GM21619 (cell line): Measurements from ENCODE around the gene DYSF.

Experiments used
- ATAC-seq: cut with Tn5 transposase; IDR thresholded peaks from one replicate; pipeline ENCODE4 v1.9.1; 2021; ENCODE audit not compliant: unreplicated experiment

Gene DYSF

DNA sequence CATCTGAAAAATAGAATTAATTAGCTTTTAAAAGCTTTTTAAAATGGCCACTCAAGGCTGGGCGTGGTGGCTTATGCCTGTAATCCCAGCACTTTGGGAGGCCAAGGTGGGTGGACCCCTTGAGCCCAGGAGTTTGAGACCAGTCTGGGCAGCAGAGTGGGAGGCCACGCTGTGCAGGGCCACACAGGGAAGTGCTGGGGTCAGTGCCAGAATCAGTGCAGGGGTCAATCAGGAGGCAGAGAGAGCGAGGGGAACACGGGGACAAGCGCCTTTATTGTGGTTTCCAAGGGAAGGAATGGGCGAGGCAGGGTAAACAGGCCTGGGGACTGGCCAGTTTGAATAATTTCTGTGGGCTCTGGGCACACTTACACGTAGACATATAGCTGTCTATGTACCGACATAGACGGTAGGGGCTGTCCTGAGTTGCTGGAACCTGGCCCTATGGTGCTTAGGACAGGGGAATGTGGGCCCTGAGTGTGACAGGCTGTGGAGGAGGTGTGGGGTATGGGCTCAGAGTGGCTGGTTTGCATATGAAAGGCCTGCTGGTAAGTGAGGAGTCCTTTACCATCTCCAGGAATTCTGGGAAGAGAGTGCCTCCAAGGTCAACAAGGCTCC is 42.9 kb downstream of the DYSF start:
- ATAC-seq: no peak

DNA sequence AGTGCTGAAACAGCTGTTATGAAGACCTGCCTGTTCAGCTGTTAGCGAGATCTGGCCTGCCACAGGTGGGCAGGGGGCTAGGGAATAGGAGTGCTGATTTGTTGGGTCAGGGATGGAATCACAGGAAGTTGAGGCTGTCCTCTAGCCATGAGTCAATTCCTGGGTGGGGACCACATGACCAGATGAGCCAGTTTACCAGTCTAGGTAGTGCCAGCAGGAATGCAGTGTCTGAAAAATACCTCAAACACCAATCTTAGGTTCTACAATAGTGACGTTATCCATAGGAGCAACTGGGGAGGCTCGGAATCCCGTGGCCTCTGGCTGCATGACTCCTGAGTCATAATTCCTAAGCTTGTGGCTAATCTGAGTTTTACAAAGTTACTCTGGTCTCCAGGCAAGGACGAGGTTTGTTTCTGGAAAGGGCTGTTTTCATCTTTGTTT is 44.9 kb downstream of the DYSF start:
- no peak for ATAC-seq

DNA sequence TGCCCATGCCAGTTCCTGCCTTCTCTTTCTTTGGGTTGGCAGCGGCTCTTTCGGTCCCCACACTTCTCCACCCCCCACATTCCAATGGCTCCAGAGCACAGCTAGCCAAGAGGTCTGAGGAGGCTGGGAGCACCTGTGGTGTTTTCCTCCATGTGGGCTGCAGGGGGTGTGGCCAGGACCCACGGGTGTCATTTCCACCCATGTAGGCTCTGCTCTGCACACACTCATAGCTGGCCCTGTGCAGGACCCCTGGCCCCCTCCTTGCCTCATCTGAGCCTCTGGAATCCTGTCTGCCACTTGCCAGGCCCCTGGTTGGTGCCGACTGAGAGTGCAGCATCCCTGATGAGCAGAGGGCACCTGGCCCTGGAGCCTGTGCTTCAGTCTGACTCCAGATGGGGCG is 46.3 kb downstream of the DYSF start:
- ATAC-seq: no peak

DNA sequence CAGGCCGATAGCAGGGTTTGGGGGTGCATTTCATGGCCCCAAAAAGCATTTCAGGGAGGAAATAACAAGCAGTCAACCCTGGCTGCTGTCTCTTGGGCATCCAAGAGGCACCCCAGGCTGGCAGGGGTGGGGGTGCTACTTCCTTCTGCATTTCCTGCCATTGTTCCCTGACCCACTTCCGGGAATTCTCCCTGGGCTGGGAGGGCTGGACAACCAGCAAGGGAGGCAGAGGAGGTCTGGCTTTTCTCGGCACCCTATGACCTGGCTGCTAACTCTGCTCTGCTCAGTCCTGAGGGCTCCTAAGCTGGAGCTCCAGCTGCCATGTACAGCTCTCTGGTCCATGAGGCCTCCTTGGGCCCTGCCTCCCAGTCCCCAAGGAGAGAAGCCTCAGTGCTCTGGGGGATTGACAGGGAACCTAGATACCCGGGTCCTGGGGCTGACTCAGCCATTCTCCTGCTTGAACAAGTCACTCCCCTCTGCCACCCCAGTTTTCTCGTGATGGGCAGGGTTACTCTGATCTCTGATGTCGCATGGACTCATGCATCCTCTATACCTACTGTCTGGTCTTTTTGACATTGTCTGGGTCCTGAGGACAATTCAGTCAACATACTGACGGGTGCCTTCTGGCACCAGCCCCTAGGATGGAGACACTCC is 47.2 kb downstream of the DYSF start:
- ATAC-seq: no peak

DNA sequence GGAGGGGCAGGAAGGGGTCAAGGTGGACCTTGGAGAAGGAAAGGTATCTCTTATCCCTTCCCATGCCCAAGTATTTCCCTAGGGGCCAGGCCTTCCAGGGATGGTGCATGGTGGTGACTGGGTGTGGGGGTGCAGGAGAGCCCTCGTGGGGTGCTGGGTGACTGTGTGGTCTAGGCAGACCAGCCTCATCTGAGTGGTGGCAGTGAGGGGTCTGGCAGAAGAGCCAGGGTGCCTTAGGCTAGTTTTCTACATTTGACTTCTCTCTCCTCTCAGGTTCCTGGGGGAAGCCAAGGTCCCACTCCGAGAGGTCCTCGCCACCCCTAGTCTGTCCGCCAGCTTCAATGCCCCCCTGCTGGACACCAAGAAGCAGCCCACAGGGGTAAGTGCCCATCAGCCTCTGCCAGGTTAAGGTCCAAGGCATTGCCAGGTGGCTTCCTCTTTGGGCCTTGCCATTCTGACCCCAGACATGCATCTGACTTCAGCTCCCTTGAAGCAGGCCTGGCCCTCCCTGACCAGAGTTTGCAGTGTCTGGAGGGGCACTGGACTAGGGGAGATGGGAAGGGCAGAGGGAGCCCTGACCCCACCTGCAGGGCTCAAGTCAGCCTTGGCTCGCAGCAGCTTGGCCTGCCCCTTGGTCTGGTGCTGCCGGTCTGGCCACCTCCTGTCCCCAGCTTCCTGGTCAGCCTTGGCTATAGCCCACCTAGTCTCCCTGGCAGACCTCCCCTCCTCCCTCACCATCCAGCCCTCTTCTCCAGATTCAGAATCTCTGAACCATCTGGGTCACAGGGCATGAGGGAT is 49.8 kb downstream of the DYSF start:
- ATAC-seq: no peak

DNA sequence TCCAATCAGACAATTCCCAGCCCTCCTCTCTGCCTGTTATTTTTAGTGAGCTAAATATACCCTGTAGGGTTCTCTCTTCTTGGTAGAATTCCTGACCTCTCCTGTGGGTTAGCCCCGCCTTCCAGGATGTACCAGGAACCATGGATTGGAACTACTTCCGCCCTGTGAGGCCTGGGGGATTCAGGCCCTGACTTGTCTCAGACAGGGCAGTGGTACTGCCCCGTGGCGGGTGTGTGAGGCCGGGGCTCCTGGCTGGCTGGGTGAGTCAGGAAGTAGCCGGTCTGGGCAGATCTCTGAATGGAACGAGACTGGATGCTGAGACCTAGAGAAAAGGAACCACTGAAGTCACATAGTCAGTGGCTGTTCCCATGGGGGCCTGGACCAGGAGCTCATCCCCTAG is 50.5 kb downstream of the DYSF start:
- no peak for ATAC-seq

DNA sequence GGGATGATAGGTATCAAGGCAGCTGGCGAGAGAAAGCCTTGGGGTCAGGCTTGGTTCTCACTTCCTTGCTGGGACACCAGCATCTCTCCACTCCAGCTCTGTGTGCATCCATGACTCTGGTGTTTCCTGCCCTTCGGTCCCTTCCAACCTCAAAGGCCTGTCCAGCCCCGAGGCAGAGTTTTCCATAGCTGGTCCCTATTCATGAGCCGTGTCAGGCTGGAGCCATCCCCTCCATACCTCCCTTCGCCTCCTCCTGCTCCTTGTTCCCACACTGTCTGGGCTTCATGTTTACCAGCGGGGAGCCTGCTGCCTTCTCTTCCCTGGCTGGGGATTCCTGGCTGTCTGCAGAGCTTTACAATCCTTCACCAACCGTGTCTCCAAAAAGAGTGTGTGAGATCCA is 51.2 kb downstream of the DYSF start:
- no peak for ATAC-seq

DNA sequence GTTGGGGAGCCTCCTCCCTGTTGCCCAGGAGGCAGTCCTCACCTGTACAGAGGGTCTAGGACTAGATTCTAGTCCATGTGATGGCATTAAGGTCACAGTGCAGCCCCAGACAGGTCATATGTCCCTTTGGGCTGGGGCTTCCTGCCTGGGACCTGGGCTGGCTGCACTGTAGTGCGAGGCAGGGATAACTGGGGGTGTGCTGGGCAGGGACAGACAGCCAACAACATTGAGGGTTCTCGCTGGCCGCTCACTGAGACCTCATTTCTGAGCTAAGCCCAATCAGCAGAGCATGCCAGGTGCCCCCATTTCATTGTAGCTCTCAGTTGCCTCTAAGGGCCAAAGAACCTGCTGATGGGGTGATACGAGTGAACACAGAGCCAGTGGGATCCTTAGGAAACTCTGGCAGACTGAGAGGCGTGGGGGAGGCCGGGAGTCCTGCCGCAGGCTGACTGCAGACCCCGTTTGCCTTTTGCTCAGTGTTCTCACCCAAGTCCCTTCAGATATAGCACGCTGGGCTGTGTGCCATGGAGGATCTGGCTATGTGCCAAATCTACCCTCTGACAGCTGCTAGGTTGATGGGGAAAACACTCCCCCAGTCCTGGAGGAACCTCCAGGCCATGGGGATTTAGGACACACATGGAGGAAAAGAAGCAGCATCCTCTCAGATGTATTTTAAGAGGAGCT is 51.9 kb downstream of the DYSF start:
- no peak for ATAC-seq

DNA sequence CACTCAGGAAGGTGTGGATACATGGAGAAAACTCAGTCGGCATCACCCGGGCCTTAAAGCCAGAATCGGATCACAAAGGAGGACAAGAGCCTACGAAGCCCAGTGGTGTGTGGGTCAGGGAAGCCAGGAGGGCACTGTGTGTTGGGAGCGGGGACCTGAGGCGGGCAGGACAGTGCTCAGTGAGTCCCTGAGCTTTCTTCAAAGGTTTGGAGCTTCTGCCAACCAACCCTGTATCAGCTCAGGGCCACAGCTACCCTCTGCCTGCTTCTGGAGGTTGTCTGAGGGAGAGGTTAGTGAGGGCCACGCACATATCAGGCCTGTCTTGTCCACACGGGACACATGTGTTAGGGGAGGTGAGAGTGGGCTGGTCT is 52.4 kb downstream of the DYSF start:
- no peak for ATAC-seq

DNA sequence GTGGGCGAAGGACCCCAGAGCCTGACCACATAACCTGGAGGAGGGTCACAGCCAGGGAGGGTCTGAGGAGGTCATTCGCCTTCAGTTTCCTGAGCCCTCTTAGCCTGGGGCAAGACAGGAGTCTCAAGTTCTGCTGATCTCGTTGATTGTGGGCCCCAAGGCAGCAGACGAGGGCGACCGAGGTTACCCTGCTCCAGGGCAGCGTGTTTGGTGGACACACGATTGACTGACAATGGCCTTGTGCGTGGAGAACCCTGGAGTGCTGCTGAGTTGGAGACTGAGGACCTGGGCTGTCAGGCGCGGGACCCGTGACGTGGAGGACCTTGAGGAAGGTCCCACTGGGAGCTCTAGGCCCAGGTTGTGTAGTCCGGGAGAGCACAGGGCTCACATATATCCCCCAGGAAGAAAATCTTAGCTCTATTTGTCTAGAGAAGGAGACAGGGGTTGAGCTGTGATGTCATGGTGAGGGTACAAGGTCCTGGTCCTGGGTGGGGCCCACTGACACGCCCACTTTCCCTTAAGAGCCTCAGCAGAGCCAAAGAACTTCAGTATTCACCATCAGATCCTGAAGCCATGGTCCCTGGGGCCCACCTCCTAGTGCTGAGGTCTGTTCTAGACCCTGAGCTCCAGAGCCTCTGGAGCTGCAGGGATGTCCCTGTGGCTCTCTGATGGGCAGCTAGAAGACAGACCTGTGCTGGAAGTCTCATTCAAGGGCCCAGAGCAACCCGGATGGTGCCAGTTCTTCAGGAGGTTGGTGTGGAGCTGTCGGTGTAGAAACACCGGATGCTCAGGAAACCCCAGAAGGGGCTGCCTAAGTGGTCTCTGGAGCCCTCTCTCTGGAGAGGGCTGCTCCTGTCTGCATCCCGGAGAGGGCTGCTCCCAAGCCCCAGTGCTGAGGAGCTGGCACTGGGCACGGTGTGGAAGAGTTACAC is 53.1 kb downstream of the DYSF start:
- ATAC-seq: no peak

DNA sequence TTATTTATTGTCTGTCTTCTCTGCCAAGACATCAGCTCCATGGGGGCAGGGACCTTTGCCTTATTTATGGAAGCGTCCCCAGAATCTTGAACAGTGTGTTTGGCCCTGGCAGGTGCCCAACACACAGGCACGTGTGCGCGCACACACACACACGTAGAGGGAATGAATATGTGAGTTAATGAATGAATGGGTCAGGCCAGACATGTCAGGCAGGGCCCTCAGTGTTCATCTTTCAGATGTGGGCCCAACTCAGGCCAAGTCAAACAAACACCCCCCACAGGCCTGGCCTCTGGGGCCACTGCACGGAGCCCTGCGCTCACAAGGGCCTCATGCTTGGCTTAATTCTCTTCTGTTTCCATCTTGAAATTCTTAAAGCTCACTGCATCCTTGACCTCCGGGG is 54.1 kb downstream of the DYSF start:
- no peak for ATAC-seq

DNA sequence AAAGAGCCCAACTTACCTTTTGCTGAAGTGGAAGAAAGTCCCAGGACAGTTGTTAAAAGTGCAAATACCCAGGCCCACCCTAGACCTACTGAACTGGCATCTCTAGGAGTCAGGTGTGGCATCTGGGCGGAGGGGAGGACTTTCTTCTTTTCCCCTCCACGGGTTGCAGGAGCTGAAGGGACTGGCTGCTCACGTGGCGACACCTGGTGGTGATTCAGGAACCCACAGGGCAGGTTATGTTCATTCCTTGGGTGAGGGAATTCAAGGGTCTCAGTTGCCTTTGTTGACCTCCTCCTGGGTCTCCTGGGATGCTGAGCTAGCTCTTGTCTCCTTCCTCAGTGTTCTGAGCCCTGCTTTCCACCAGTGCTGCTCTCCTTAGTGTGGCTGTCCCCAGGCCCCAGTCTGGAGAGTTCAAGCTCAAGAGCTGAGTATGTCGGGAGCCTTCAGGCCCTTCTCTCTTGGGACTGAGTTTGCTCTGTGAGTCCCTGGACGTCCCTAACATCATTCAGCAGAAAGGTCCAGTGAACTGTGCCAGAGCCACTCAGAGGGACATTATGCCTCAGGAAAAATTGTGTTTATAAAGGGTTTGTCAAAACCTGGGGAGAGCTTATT is 56.9 kb downstream of the DYSF start:
- no peak for ATAC-seq

DNA sequence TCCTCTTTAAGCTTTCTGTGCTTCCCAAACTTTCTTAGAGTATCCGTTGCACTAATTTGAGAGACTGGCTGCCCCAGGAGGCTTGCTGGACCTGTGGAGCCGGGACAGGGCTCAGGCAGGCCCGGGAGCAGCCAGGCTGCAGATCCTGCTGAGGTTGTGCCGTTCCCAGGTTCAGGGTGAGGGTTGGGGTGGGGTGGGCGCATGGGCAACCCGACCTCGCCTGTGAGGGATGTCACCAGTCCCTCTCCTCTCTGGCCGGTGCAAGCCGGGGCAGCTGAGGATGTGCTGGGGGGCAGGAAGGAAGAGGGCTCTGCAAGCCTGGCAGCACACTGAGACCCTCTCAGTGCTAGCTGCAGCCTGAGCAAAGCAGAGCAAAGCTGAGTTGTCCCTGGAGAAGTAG is 57.6 kb downstream of the DYSF start:
- no peak for ATAC-seq

DNA sequence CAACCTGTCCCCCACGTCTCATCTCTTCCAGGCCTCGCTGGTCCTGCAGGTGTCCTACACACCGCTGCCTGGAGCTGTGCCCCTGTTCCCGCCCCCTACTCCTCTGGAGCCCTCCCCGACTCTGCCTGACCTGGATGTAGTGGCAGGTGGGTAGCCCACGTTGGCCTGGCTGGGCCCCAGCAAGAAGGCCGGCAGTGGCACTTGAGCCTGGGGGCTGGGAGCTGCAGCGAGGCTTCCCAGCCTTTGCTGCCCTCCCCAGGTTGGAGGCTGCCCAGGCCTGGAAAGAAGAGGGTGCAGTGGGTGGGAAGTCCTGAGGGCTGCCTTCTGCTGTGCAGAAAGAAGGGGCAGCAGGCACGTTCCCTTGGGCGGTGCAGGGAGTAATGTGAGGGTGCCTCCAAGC is 58.4 kb downstream of the DYSF start:
- ATAC-seq: no peak

DNA sequence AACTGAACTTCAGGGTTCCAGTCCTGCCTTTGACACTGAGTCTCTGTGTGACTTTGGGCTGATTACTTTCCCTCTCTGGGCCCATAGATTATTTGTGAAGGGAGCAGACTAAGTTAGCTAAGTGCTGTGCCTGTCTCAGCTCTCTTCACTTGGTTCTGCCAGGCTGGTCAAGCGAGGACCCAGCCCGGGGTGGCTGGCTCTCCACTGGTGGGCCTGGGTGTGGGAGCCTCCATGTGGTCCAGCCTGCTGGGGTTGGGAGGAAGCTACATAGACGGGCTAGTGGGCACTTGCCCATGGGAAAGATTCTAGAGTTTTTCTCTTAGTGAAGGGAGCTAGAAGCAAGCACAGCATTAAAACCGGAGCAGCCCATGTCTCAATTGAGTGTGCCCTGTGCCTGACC is 59.0 kb downstream of the DYSF start:
- ATAC-seq: no peak

DNA sequence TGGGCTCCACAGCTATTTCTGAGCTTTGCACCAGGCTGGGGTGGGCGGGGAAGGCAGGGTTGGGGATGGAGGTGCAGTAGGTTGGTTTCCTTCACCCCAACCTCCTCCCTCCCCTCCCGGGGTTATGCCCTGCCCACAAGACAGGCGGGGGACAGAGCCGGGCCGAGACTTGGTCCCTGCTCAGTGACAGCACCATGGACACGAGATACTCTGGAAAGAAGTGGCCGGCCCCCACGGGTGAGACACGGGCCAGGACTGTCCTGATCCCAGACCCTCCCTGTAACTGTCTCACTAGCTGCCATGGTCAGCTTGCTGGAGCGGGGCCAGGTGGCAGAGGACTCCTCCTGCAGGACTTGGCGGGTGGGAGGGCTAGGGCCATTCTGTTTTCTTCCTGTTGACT is 59.7 kb downstream of the DYSF start:
- no peak for ATAC-seq

DNA sequence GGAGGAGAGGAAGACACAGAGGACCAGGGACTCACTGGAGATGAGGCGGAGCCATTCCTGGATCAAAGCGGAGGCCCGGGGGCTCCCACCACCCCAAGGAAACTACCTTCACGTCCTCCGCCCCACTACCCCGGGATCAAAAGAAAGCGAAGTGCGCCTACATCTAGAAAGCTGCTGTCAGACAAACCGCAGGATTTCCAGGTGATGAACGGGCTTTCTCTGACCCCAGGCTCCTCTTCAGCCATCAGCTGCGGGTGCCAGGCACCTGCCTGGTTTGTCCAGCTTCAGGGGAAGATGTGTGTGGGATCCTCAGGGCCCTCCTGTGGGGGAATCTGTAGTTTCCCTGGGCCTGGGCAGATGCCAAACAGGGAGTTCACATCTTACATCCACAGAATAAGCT is 60.4 kb downstream of the DYSF start:
- ATAC-seq: no peak

DNA sequence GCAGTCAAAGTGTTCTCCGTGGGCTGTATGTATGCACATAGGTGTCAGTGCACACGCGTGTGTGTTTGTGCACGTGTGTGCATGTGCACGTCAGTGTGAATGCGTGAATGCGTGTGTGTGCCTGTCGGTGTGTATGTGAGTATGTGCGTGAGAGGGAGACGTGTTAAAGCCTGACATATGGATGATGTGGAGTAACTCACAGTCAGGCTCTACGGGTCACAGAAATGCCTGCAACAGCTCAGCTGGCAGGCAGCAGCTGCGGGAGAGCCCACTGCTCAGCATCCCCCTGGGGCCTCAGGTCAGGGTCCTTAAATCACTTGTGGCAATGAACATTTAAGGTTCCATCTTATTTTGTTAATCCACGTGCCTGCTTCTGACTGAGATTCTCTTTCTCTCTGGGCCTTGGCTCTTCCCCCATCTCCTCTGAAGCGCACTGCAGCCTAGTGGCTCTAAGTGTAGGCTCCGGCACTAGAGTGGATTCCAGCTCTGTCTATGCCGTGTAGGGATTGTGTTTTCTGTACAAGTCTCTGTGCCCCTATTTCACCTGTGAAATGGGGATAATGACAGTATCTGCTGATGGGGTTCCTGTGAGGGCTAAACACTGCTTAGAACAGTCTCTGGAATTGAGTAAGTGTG is 63.0 kb downstream of the DYSF start:
- no peak for ATAC-seq

DNA sequence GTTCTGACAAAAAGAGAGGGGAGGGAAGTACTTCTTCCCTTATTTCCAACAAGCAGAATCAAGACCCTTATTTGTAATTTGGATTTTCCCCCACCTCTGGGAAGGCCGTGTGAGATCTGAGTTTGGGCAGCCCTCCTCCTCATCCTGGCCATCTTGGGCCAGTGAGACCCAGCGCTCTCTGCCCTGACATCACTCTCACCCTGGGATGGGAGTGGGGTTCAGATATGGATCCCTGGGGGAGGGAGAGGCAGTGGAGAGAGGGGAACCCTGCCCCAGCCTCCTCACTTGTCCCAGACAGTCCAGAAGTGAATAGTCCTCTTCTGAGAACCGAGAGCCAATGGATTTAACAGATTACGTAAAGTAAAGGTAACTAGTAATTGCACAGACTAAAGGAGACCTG is 64.5 kb downstream of the DYSF start:
- no peak for ATAC-seq

DNA sequence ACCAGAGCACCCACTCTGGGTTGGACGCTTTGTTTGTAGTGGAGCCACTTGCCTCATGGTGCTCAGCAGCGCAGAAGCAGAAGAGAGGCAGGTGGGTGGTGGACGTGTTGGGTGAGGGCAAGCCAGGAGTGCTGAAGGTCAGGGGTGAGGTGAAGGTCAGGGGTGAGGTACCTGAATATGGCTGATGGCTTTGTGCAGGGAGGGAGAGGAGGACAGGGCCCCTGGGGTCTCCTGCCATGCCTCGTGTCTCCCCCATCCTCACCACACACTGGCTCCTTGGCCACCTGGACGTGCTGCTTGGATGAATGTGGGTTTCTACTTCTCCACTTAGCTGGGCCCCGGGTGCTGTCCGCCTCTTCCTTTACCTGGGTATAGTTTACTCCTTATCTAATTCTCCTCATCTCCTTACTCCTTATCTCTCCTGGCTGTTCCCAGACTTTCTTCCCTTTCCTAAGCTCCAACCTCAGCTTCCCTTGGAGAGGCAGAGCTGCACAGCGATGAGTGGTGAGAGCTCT is 68.1 kb downstream of the DYSF start:
- ATAC-seq: no peak
